A549 (cell line): Measurements from ENCODE around the gene OPHN1. TPM values are rescaled to one million over a fixed set of nuclear protein-coding genes. Genes with fewer than 3 reads are reported as not detected.
A peak's percentile ranks its signal among the peaks of the same experiment; 100 is the strongest.

Source experiments
- ATAC-seq, 2 experiments: fragments of 200-7000 bp in 1 of 2; fragments of >200 bp in 1 of 2; cut with Nextera tagmentation in 1 of 2; cut with Tn5 transposase in 1 of 2; 3 replicates each; pipeline versions ENCODE4 v1.8.0 to v1.9.1; 2018 to 2020; ENCODE audit warnings: mild to moderate bottlenecking in 1 of 2, moderate library complexity in 1 of 2
- CTCF ChIA-PET: fragments of 300-600 bp; sonication (Branson Sonifier 250); formaldehyde crosslinking; extraction: SDS; loops from one replicate; lab custom pipeline; 2021; ENCODE audit warnings: antibody characterized with exemption, inconsistent platforms; lab: Yijun Ruan, JAX
- POLR2A ChIA-PET: fragments of 350-600 bp; formaldehyde crosslinking; extraction: SDS; loops from one replicate; lab custom pipeline; 2021; ENCODE audit warnings: antibody characterized with exemption, inconsistent platforms; lab: Yijun Ruan, JAX
- DNase-seq, 2 experiments: peaks; one replicate each; pipeline versions ENCODE4 v3.0.0 to v3.0.0-alpha.2; 2011 to 2016; ENCODE audit warnings: low read depth in 1 of 2, low spot score in 1 of 2
- FAIRE-seq: peaks from 2 replicates; lab custom pipeline; 2011; peaks lifted over from hg19 to GRCh38; lab: Jason Lieb, UNC
- H3K27ac ChIP-seq, 2 experiments: fragments of >200 bp; sonication (Bioruptor Twin); formaldehyde crosslinking; 3 replicates each; pipeline ENCODE4 v1.5.1; 2016 to 2017
- H3K4me1 ChIP-seq: fragments of >200 bp; sonication (Bioruptor Twin); formaldehyde crosslinking; 3 replicates; pipeline ENCODE4 v1.6.1; 2016
- H3K4me2 ChIP-seq: fragments of >200 bp; sonication (Bioruptor Twin); formaldehyde crosslinking; 3 replicates; pipeline ENCODE4 v1.6.1; 2016
- H3K4me3 ChIP-seq: fragments of >200 bp; sonication (Bioruptor Twin); formaldehyde crosslinking; 3 replicates; pipeline ENCODE4 v1.5.1; 2016
- H3K9me3 ChIP-seq: fragments of >200 bp; sonication (Bioruptor Twin); formaldehyde crosslinking; 3 replicates; pipeline ENCODE4 v1.6.1; 2016
- CEBPB ChIP-seq, 2 experiments: fragments of >200 bp in 1 of 2; sonication (Bioruptor Twin) in 1 of 2; formaldehyde crosslinking in 1 of 2; IDR thresholded peaks; 2 replicates each; pipeline ENCODE4 v1.6.1; 2012 to 2016
- EHF ChIP-seq: fragments of 250-450 bp; sonication (Bioruptor Pico); IDR thresholded peaks from 2 replicates; pipeline ENCODE4 v1.5.0; 2020; ENCODE audit warnings: mild to moderate bottlenecking
- FOSB ChIP-seq: fragments of 250-450 bp; sonication (Bioruptor Pico); IDR thresholded peaks from 2 replicates; pipeline ENCODE4 v1.5.0; 2020; ENCODE audit warnings: mild to moderate bottlenecking, moderate library complexity
- FOSL2 ChIP-seq, 2 experiments: fragments of 450-650 bp in 1 of 2; fragments of >200 bp in 1 of 2; sonication (Bioruptor Twin) in 1 of 2; formaldehyde crosslinking; IDR thresholded peaks; 2 replicates each; pipeline versions ENCODE4 v1.5.0 to v1.6.1; 2016 to 2020; ENCODE audit warnings: mild to moderate bottlenecking in 1 of 2, moderate library complexity in 1 of 2
- GATA3 ChIP-seq: IDR thresholded peaks from 2 replicates; pipeline ENCODE4 v1.6.1; 2012; ENCODE audit warnings: borderline replicate concordance
- HOXA7 ChIP-seq: fragments of 250-450 bp; sonication (Bioruptor Pico); IDR thresholded peaks from 2 replicates; pipeline ENCODE4 v1.5.0; 2020; ENCODE audit warnings: mild to moderate bottlenecking, moderate library complexity
- HOXB5 ChIP-seq: fragments of 250-450 bp; sonication (Bioruptor Pico); IDR thresholded peaks from 2 replicates; pipeline ENCODE4 v1.5.0; 2020; ENCODE audit warnings: mild to moderate bottlenecking, moderate library complexity
- KDM1A ChIP-seq: fragments of 200-600 bp; sonication (generic); IDR thresholded peaks from 2 replicates; pipeline ENCODE4 v1.6.1; 2016; ENCODE audit warnings: low read depth, mild to moderate bottlenecking
- KDM5A ChIP-seq: fragments of 200-600 bp; sonication (generic); IDR thresholded peaks from 2 replicates; pipeline ENCODE4 v1.6.1; 2016; ENCODE audit warnings: antibody characterized with exemption, mild to moderate bottlenecking
- NR3C1 ChIP-seq: fragments of >200 bp; sonication (Bioruptor Twin); formaldehyde crosslinking; IDR thresholded peaks from 3 replicates; pipeline ENCODE4 v1.6.1; 2017
- RNF2 ChIP-seq: fragments of 200-600 bp; sonication (generic); IDR thresholded peaks from 2 replicates; pipeline ENCODE4 v1.6.1; 2016; ENCODE audit warnings: low read depth, mild to moderate bottlenecking, antibody characterized with exemption, moderate library complexity, borderline replicate concordance
- SMC3 ChIP-seq: fragments of >200 bp; sonication (Bioruptor Twin); formaldehyde crosslinking; IDR thresholded peaks from 3 replicates; pipeline ENCODE4 v1.6.1; 2018; ENCODE audit warnings: inconsistent platforms
- ZFP36 ChIP-seq: fragments of 450-650 bp; IDR thresholded peaks from 2 replicates; pipeline ENCODE4 v1.6.1; 2014; ENCODE audit warnings: borderline replicate concordance; ENCODE audit not compliant: partially characterized antibody
- WGBS: methylation state at CpG from one replicate; pipeline ENCODE4 v1.1.6; 2017; ENCODE audit errors: missing lambda C conversion rate; 5-methylcytosine and 5-hydroxymethylcytosine counted together
- polyA plus RNA-seq, 4 experiments: library from polyadenylated mRNA; depleted of rRNA in 3 of 4; stranded (reverse); fragments of >200 nt; fragmentation: RNase III in 1 of 4; extraction: RNeasy Plus Mini Kit Qiagen cat#74134 plus additional on column Dnase treatment in 1 of 4; gene quantifications; 2 replicates in 3 of 4; 3 replicates in 1 of 4; pipeline ENCODE4 v1.2.3, GENCODE V29; 2011 to 2017
- TF ChIP-seq, protein P1 (sequence below): IDR thresholded peaks from 2 replicates; pipeline ENCODE4 v1.6.1; 2012
- TF ChIP-seq, protein P2 (sequence below): fragments of 200-600 bp; sonication (generic); IDR thresholded peaks from 2 replicates; pipeline ENCODE4 v1.6.1; 2016; ENCODE audit warnings: antibody characterized with exemption, mild to moderate bottlenecking, moderate library complexity
- TF ChIP-seq, protein P3 (sequence below): fragments of 250-450 bp; sonication (Bioruptor Pico); IDR thresholded peaks from 2 replicates; pipeline ENCODE4 v1.5.0; 2021; ENCODE audit warnings: mild to moderate bottlenecking, moderate library complexity, borderline replicate concordance

The OPHN1 gene
- polyA plus RNA-seq, 2 of the 4 experiments (the other 2 are of a cell fraction) = 2.0 to 5.7 TPM

GRCh38 chrX:68372665-68373064, 60.6 kb downstream of the OPHN1 start:
- Histone ChIP-seq H3K4me1 (no peaks in the 10 kb centered on the region), H3K4me2 (no peak overlapping the region), H3K4me3 (no peak overlapping the region), H3K9me3 (0 out of 3 replicates have a peak, but pooled peaks cover 2% of the 10 kb centered on the region), H3K27ac (no peak overlapping the region)
- ATAC-seq (no peak), DNase-seq (no peak), FAIRE-seq (no peak)
- ChIA-PET POLR2A (no interaction called here), CTCF (interaction anchor here (1.0 kb wide), 1 partner anchor 14 kb away, joined by 3 read pairs; no protein-coding TSS in a partner anchor)
- TF ChIP-seq, protein P1, sequence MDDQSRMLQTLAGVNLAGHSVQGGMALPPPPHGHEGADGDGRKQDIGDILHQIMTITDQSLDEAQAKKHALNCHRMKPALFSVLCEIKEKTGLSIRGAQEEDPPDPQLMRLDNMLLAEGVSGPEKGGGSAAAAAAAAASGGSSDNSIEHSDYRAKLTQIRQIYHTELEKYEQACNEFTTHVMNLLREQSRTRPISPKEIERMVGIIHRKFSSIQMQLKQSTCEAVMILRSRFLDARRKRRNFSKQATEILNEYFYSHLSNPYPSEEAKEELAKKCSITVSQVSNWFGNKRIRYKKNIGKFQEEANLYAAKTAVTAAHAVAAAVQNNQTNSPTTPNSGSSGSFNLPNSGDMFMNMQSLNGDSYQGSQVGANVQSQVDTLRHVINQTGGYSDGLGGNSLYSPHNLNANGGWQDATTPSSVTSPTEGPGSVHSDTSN = no peak
- whole genome bisulfite sequencing = 85% methylated on average over 4 of the region's 4 CpGs

DNA sequence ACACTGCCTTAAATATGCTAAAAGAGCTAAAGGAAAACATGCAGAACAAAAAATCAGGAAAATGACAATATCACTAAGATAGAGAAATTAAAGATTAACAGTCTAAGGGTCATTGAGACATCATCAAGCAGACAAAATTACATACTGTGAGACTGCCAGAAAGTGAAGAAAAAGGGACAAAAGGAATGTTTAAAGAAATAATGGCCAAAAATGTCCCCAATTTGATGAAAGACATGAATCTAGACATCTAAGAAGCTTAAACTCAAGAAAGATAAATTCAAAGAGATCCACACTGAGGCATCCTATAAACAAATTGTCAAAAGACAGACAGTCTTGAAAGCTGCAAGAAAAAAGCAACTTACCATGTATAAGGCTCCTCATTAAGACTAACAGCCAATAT, 63.7 kb downstream of the OPHN1 start:
- FAIRE-seq (peak; percentile 28), DNase-seq (no peak), ATAC-seq (no peak)
- ChIA-PET POLR2A (no interaction called here), CTCF (interaction anchor here (1.3 kb wide), 1 partner anchor 10 kb away, joined by 3 read pairs; no protein-coding TSS in a partner anchor)
- TF ChIP-seq EHF (no peak), ZFP36 (no peak), FOSL2 (IDR thresholded peaks at IDR 0.05) (no peak), FOSL2 (CRISPR knock-in tag; IDR thresholded peaks at IDR 0.05) (no peak), FOSB (CRISPR knock-in tag) (no peak), CEBPB (IDR thresholded peaks at IDR 0.05) (no peak), HOXB5 (CRISPR knock-in tag) (no peak), SMC3 (no peak), KDM1A (no peak), NR3C1 (no peak), KDM5A (no peak), GATA3 (no peak), HOXA7 (CRISPR knock-in tag) (no peak)
- TF ChIP-seq, protein P2, sequence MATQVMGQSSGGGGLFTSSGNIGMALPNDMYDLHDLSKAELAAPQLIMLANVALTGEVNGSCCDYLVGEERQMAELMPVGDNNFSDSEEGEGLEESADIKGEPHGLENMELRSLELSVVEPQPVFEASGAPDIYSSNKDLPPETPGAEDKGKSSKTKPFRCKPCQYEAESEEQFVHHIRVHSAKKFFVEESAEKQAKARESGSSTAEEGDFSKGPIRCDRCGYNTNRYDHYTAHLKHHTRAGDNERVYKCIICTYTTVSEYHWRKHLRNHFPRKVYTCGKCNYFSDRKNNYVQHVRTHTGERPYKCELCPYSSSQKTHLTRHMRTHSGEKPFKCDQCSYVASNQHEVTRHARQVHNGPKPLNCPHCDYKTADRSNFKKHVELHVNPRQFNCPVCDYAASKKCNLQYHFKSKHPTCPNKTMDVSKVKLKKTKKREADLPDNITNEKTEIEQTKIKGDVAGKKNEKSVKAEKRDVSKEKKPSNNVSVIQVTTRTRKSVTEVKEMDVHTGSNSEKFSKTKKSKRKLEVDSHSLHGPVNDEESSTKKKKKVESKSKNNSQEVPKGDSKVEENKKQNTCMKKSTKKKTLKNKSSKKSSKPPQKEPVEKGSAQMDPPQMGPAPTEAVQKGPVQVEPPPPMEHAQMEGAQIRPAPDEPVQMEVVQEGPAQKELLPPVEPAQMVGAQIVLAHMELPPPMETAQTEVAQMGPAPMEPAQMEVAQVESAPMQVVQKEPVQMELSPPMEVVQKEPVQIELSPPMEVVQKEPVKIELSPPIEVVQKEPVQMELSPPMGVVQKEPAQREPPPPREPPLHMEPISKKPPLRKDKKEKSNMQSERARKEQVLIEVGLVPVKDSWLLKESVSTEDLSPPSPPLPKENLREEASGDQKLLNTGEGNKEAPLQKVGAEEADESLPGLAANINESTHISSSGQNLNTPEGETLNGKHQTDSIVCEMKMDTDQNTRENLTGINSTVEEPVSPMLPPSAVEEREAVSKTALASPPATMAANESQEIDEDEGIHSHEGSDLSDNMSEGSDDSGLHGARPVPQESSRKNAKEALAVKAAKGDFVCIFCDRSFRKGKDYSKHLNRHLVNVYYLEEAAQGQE = no peak
- TF ChIP-seq, protein P3, sequence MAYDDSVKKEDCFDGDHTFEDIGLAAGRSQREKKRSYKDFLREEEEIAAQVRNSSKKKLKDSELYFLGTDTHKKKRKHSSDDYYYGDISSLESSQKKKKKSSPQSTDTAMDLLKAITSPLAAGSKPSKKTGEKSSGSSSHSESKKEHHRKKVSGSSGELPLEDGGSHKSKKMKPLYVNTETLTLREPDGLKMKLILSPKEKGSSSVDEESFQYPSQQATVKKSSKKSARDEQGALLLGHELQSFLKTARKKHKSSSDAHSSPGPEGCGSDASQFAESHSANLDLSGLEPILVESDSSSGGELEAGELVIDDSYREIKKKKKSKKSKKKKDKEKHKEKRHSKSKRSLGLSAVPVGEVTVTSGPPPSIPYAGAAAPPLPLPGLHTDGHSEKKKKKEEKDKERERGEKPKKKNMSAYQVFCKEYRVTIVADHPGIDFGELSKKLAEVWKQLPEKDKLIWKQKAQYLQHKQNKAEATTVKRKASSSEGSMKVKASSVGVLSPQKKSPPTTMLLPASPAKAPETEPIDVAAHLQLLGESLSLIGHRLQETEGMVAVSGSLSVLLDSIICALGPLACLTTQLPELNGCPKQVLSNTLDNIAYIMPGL (CRISPR knock-in tag) = no peak
- H3K4me1 ChIP-seq = no peaks in the 10 kb centered on the region
- no peak overlapping the region for H3K4me3 ChIP-seq
- H3K9me3 ChIP-seq = 0 out of 3 replicates have a peak, but pooled peaks cover 2% of the 10 kb centered on the region
- H3K27ac ChIP-seq = no peak overlapping the region
- H3K4me2 ChIP-seq = no peak overlapping the region

- ATAC-seq (no peak), DNase-seq (no peak), FAIRE-seq (no peak)
- Histone ChIP-seq H3K4me1 (no peaks in the 10 kb centered on the region), H3K27ac (no peak overlapping the region), H3K9me3 (0 out of 3 replicates have a peak, but pooled peaks cover 2% of the 10 kb centered on the region), H3K4me3 (no peak overlapping the region), H3K4me2 (no peak overlapping the region)
- CTCF ChIA-PET = no interaction called here
- WGBS = 83% methylated on average over 4 of the region's 4 CpGs
- POLR2A ChIA-PET = no interaction called here
- TF ChIP-seq RNF2 = no peak
These were observed 68.0 kb downstream of the OPHN1 start for GRCh38 chrX:68365341-68365740.
